Large intestine (tissue), 3 donors: ENCODE results near the gene NELFCD. TPM values are rescaled to one million over a fixed set of nuclear protein-coding genes. Genes with fewer than 3 reads are reported as not detected.
"Not testable (repeated sequence)": the region's sequence is repeated elsewhere in the genome, so short reads cannot be mapped to it uniquely, and the experiment has no call there.

ENCODE experiments used
- DNase-seq, 2 donors: peaks; one replicate each; pipeline versions ENCODE4 v3.0.0 to v3.0.0-alpha.2; 2013
- H3K27ac ChIP-seq: one replicate; pipeline ENCODE4 v1.5.1; 2013; ENCODE audit warnings: low read length
- H3K27me3 ChIP-seq: 2 replicates; pipeline ENCODE4 v1.6.1; 2013; ENCODE audit warnings: low read length; ENCODE audit not compliant: control insufficient read depth, insufficient read depth
- H3K36me3 ChIP-seq: 2 replicates; pipeline ENCODE4 v1.6.1; 2013; ENCODE audit warnings: low read length; ENCODE audit not compliant: control insufficient read depth, insufficient read depth
- H3K4me1 ChIP-seq: one replicate; pipeline ENCODE4 v1.6.1; 2013; ENCODE audit warnings: low read length; ENCODE audit not compliant: control insufficient read depth, insufficient read depth
- H3K4me3 ChIP-seq: one replicate; pipeline ENCODE4 v1.5.1; 2013; ENCODE audit warnings: low read length
- H3K9me3 ChIP-seq: one replicate; pipeline ENCODE4 v1.6.1; 2013; ENCODE audit warnings: mild to moderate bottlenecking, low read depth, low read length, moderate library complexity; ENCODE audit not compliant: control insufficient read depth
- WGBS: methylation state at CpG from one replicate; pipeline ENCODE4 v1.1.5; 2013; ENCODE audit warnings: low lambda C conversion rate; ENCODE audit not compliant: insufficient coverage; 5-methylcytosine and 5-hydroxymethylcytosine counted together
- polyA plus RNA-seq: library from polyadenylated mRNA; unstranded; fragments of 120-200 nt; gene quantifications from one replicate; pipeline ENCODE4 v1.2.1, GENCODE V29; 2013

The NELFCD gene
- polyA plus RNA-seq, 1 donor: 82.0 TPM

DNA sequence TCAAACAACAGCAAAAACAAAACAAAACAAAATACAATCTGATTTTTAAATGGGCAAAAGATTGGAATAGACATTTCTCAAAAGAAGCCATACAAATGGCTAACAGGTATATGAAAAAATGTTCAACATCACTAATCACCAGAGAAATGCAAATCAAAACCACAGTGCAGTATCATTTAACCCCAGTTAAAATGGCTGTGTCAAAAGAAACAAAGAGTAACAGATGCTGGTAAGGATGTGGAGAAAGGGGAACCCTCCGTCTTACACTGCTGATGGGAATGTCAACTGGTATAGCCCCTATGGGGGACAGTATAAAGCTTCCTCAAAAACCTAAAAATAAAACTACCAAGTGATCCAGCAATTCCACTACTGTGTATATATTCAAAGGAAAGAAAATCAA, 10.9 kb upstream of the NELFCD start:
- H3K27me3 ChIP-seq: no peaks in the 10 kb centered on the region
- no peak overlapping the region for H3K4me3 ChIP-seq
- H3K4me1 ChIP-seq: no peaks in the 10 kb centered on the region
- H3K9me3 ChIP-seq: no peaks in the 10 kb centered on the region
- H3K36me3 ChIP-seq: no peaks in the 10 kb centered on the region
- H3K27ac ChIP-seq: no peak overlapping the region
- no CpG with 5 or more reads among the region's 1 CpG for WGBS
- no peak for DNase-seq

DNA sequence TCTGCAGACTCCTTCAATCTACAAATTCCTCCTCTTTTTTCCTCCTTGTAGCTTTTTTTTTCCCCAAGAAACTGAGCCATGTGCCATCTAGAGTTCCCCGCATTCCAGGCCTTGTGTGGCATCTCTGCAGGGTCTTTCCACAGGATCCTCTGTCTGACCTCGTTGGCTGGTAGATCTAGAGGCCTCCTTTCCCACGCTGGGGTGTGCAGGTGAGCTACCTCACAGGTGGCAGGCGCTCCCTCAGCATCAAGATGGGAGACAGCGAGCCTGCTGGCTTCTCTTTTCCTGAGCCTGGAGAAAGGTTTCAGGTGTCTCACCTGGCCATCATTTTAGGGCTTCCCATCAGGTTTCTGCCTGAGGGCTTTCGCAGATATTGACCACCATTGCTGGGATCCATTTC, 9.6 kb upstream of the NELFCD start:
- Histone ChIP-seq H3K36me3 (no peaks in the 10 kb centered on the region), H3K4me1 (no peaks in the 10 kb centered on the region), H3K4me3 (no peak overlapping the region), H3K9me3 (peaks cover 1% of the 10 kb centered on the region), H3K27ac (no peak overlapping the region), H3K27me3 (no peaks in the 10 kb centered on the region)
- DNase-seq: no peak
- 100% methylated on average over 1 of the region's 6 CpGs for WGBS

DNA sequence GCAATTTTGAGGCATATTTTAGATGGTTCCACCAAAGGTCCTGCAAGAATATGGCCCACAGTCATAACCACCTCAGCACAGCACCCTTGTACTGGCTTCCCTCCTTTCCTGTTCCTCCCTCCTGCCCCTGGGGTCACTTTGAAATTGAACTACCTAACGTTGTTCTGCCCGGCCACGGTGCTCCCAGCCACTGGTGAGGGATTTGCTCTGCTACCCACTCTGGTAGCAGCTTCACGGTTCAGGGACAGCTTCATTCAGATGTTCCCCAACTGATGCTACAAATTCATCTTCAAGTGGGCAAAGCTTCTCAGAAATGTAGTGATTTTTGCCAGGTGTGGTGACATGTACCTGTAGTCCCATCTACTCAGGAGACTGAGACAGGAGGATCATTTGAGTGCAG, 7.9 kb upstream of the NELFCD start:
- no peak for DNase-seq
- Histone ChIP-seq H3K36me3 (no peaks in the 10 kb centered on the region), H3K4me1 (no peaks in the 10 kb centered on the region), H3K27ac (no peak overlapping the region), H3K9me3 (peaks cover 4% of the 10 kb centered on the region), H3K27me3 (no peaks in the 10 kb centered on the region), H3K4me3 (no peak overlapping the region)
- WGBS: 50% methylated on average over 1 of the region's 4 CpGs

DNA sequence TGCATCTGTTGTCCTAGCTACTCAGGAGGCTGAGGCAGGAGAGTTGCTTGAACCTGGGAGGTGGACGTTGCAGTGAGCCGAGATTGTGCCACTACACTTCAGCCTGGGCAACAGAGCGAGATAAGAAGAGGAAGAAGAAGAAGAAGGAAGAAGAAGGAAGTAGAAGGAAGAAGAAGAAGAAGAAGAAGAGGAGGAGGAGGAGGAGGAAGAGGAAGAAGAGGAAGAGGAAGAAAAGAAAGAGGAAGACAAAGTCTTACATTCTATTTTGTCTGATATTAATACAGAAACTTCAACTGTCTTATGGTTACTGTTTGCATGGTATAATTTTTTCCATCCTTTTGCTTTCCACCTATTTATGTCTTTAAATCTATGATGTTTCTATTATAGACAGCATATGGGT, 7.2 kb upstream of the NELFCD start:
- H3K36me3 ChIP-seq: no peaks in the 10 kb centered on the region
- no peak overlapping the region for H3K27ac ChIP-seq
- H3K9me3 ChIP-seq: peaks cover 4% of the 10 kb centered on the region
- no peak overlapping the region for H3K4me3 ChIP-seq
- no peaks in the 10 kb centered on the region for H3K27me3 ChIP-seq
- DNase-seq: no peak
- 93% methylated on average over 3 of the region's 3 CpGs for WGBS
- H3K4me1 ChIP-seq: no peaks in the 10 kb centered on the region

DNA sequence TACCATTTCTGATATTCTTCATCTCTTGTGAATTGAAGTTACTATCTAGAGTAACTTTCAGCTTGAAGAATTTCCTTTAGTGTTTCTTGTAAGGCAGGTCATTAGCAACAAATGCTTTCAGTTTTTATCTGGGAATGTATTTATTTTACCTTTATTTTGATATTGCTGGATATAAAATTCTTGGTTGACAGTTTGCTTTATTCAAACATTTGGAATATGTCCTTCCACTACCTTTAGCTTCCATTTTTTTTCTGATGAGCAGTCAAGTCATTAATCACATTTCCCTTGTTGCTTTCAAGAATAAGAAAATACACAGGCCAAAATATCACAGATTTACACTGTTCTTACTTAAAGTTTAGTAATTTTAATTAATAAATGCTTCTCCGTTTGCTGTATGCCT, 5.7 kb upstream of the NELFCD start:
- H3K9me3 ChIP-seq: peaks cover 4% of the 10 kb centered on the region
- H3K27ac ChIP-seq: no peak overlapping the region
- no peaks in the 10 kb centered on the region for H3K4me1 ChIP-seq
- no peak for DNase-seq
- no CpG with 5 or more reads among the region's 1 CpG for WGBS
- H3K4me3 ChIP-seq: no peak overlapping the region
- H3K36me3 ChIP-seq: no peaks in the 10 kb centered on the region
- H3K27me3 ChIP-seq: no peaks in the 10 kb centered on the region

DNA sequence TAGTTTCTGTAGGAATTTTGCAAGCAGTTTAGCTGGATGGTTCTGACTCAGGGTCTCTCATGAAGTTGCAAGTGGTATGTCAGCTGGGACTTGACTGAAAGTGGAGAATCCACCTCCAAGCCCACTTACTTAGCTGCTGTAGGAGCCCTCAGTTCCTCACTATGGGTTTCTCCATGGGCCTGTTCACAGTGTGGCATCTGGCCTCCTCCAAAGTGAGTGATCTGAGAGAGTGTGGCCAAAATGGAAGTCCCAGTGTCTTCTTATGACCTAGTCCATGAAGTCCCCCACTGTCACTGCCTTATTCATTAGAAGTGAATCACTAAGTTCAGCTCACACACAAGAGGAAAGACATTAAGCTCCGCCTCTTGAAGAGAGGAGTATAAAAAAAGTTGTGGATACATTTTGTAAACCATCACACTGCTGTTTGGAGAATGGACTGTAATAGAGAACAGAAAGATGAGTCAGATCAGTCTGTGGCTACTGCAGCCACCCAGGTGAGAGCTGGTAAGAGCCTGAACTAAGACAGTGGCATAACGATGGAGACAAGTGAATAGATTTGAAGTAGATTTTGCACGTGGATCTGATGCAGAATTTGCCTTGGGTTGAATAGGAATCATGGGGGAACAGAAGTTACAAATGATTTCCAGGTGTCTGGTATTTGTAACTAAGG, 4.9 kb upstream of the NELFCD start:
- Histone ChIP-seq H3K27ac (no peak overlapping the region), H3K4me3 (no peak overlapping the region), H3K27me3 (no peaks in the 10 kb centered on the region), H3K9me3 (peaks cover 4% of the 10 kb centered on the region), H3K36me3 (no peaks in the 10 kb centered on the region), H3K4me1 (no peaks in the 10 kb centered on the region)
- 83% methylated on average over 2 of the region's 3 CpGs for WGBS
- no peak for DNase-seq

DNA sequence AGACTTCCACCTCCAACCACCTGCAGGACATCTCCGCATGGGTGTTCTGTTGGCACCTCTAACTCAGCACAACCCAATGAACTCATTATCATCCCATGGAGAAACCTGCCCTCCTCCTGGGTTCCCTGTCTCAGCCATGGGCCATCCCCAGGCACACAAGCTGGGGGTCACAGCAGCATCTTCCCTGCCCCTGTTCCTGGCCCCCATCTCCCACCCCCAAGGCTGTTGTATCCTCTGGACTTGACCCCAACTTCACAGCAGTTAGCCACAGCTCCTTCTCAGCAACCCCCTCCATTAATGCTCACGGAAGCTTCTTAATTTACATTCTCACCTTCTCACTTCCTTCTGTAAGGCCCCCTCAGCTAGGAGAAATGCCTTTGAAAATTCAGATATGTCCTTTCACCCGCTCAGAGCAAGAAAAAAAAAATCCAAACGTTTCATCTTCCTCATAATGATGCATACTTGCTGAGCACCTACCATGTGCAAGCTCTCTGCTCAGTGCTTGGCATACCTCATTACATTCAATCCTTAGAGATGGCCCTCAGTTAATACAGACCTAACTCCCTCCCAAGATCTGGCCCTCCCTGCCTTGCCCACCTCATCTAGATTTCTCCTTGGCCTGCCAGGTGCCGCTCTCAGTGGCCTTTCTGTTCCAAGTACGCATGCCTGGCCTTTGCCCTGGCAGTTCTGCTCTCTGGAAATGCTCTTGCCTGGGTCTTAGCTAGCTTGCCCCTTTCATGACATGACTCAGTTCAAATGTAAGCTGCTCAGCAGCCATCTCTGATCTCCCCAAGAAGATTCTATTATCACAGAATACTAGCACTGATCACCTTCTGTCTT, 2.5 kb upstream of the NELFCD start:
- no peak for DNase-seq
- Histone ChIP-seq H3K4me1 (peaks cover 4% of the 10 kb centered on the region), H3K27me3 (no peaks in the 10 kb centered on the region)

DNA sequence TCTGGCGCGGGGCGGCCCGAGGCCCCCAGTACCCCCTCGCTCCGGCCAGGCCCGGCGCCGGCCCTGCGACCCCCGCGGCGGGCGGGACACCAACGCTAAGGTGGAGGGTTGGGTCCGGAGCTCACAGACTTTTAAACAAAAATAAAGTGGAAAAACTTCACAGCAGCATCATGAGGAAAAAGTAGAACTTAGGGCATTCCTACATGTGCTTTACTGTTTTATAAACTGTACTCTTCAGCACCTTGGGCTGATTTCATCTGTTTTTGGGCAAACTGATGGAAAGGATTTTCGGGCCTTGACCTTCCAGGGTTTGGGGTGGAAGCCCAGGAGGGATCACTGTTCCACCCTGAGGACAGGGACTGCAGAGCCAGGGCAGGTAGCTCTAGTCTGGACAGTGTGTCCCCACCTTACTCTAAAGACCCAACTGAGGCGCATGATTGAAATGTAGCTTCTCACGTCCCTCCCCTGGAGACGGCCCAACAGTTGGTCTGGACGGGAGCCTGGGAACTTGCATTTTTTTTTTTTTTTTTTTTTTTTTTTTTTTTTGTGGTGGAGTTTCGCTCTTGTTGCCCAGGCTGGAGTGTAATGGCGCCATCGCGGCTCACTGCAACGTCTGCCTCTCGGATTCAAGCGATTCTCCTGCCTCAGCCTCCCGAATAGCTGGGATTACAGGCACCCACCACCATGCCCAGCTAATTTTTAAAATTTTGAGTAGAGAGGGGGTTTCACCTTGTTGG, 740 bp downstream of the NELFCD start:
- WGBS: no CpG with 5 or more reads among the region's 29 CpGs
- Histone ChIP-seq H3K27ac (no peak overlapping the region), H3K27me3 (no peaks in the 10 kb centered on the region), H3K4me1 (peaks cover 4% of the 10 kb centered on the region), H3K36me3 (peaks cover 10% of the 10 kb centered on the region), H3K4me3 (peak overlapping the region; percentile 57), H3K9me3 (no peaks in the 10 kb centered on the region)
- DNase-seq: peak in 1 of 2 donors; percentile 66

More for the DNA sequence above, 2.5 kb upstream of the NELFCD start:
- H3K36me3 ChIP-seq: no peaks in the 10 kb centered on the region
- no peak overlapping the region for H3K4me3 ChIP-seq
- H3K27ac ChIP-seq: no peak overlapping the region
- 80% methylated on average over 2 of the region's 6 CpGs for WGBS
- peaks cover 4% of the 10 kb centered on the region for H3K9me3 ChIP-seq

DNA sequence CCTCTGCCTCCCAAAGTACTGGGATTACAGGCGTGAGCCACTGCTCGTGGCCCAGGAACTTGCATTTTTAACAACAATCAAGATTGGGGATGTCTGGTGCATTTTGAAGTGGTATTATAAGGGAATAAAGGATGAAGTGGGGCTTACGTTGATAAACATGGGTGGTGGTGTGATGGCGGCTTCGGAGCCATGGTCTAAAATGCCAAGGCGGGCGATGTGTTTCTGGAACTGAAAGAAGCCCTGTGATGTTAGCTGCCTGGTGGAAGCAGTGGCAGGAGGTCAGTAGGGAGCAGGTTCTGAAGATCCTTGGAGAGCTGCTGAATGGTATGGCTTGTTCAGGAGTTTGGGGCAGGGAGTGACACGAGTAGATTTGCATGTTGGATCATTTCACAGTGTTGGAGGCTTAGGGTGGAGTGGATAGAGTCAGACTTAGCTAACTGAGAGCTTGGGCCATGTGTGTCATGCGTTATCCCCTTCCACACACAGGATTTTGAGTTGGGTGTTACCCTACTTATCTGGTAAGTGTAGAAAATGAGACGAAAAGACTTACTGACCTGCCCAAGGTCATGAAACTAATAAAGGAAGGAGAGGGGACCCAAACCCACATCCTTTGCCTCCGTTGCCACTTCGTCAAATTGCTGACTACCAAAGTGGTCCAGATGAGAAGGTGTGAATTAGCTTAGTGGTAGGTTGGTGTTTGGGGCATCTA, 1.5 kb downstream of the NELFCD start:
- WGBS: no CpG with 5 or more reads among the region's 12 CpGs

DNA sequence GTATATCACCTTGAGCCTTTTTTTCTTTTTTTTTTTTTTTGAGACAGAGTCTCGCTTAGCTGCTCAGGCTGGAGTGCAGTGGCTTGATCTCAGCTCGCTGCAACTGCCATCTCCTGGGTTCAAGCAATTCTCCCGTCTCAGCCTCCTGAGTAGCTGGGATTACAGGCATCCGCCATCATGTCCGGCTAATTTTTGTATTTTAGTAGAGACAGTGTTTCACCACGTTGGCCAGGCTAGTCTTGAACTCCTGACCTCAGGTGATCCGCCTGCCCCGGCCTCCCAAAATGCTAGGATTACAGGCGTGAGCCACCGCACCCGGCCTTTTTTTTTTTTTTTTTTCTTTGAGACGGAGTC, 2.0 kb downstream of the NELFCD start:
- not testable (repeated sequence) for H3K4me1 ChIP-seq, DNase-seq, H3K9me3 ChIP-seq, H3K27ac ChIP-seq, H3K27me3 ChIP-seq, H3K4me3 ChIP-seq
- WGBS: no CpG with 5 or more reads among the region's 12 CpGs
- peaks cover 23% of the 10 kb centered on the region for H3K36me3 ChIP-seq

More for the DNA sequence above, 1.5 kb downstream of the NELFCD start:
- Histone ChIP-seq H3K9me3 (no peaks in the 10 kb centered on the region), H3K4me3 (no peak overlapping the region), H3K27ac (no peak overlapping the region), H3K36me3 (peaks cover 18% of the 10 kb centered on the region), H3K27me3 (no peaks in the 10 kb centered on the region), H3K4me1 (peaks cover 4% of the 10 kb centered on the region)
- DNase-seq: no peak
